Left ventricle myocardium inferior (tissue), 1 donor: ENCODE measurements around the gene MACROD2. TPM values are rescaled to one million over a fixed set of nuclear protein-coding genes. Genes with fewer than 3 reads are reported as not detected.

Experiments used
- DNase-seq: peaks from one replicate; pipeline ENCODE4 v3.0.0-alpha.2; 2020
- H3K27ac ChIP-seq: fragments of 200-600 bp; replicated peaks from 2 replicates; pipeline ENCODE4 v1.8.0; 2021
- H3K27me3 ChIP-seq: fragments of 200-600 bp; 2 replicates; pipeline ENCODE4 v1.8.0; 2021; ENCODE audit warnings: low read depth
- H3K36me3 ChIP-seq: fragments of 200-600 bp; 2 replicates; pipeline ENCODE4 v1.8.0; 2021
- H3K4me1 ChIP-seq: fragments of 200-600 bp; 2 replicates; pipeline ENCODE4 v1.8.0; 2021
- H3K4me3 ChIP-seq: fragments of 200-600 bp; 2 replicates; pipeline ENCODE4 v1.8.0; 2021; ENCODE audit warnings: mild to moderate bottlenecking, moderate library complexity
- H3K9me3 ChIP-seq: fragments of 200-600 bp; replicated peaks from 2 replicates; pipeline ENCODE4 v1.8.0; 2021
- CTCF ChIP-seq: fragments of 200-600 bp; IDR thresholded peaks from 2 replicates; pipeline ENCODE4 v1.8.0; 2021; ENCODE audit warnings: antibody characterized with exemption, mild to moderate bottlenecking, borderline replicate concordance
- intact Hi-C: fragments of 100-400 bp; cut with micrococcal nuclease; formaldehyde crosslinking; loops from one replicate; pipeline ENCODE4 v1.11.0; 2022
- total RNA-seq: library from RNA; stranded (reverse); fragmentation: NEBNext Ultra II Directional; extraction: Animal tissue kit (Norgen Biotek cat#: 25700); gene quantifications from one replicate; pipeline ENCODE4 v1.2.1, GENCODE V29; 2021
- donor health status: DM: no; HTN: yes; CAD: no; lungs with severe emphysema.

The MACROD2 gene
- total RNA-seq, 1 donor from 2014 or later: 3.6 TPM

- no peak for DNase-seq
- no peaks in the 10 kb centered on the region for H3K36me3 ChIP-seq
- H3K27me3 ChIP-seq: no peaks in the 10 kb centered on the region
- H3K4me1 ChIP-seq: no peaks in the 10 kb centered on the region
- TF ChIP-seq CTCF: no peak
- no peaks in the 10 kb centered on the region for H3K9me3 ChIP-seq
- H3K27ac ChIP-seq: no peak overlapping the region
- H3K4me3 ChIP-seq: no peak overlapping the region
- intact Hi-C loops: no loop called here
These were observed 886.2 kb downstream of the MACROD2 start for GRCh38 chr20:14881518-14881917.

- Histone ChIP-seq H3K36me3 (no peaks in the 10 kb centered on the region), H3K9me3 (no peaks in the 10 kb centered on the region), H3K27ac (no peak overlapping the region), H3K4me3 (no peak overlapping the region), H3K27me3 (no peaks in the 10 kb centered on the region), H3K4me1 (no peaks in the 10 kb centered on the region)
- intact Hi-C loops: no loop called here
- DNase-seq: no peak
- no peak for TF ChIP-seq CTCF
These were observed 886.8 kb downstream of the MACROD2 start for GRCh38 chr20:14882157-14882556.

GRCh38 chr20:14882846-14883245 lies 887.5 kb downstream of the MACROD2 start:
- H3K36me3 ChIP-seq: no peaks in the 10 kb centered on the region
- no peaks in the 10 kb centered on the region for H3K27me3 ChIP-seq
- no peak for TF ChIP-seq CTCF
- intact Hi-C loops: no loop called here
- no peaks in the 10 kb centered on the region for H3K4me1 ChIP-seq
- H3K27ac ChIP-seq: no peak overlapping the region
- no peak overlapping the region for H3K4me3 ChIP-seq
- DNase-seq: no peak
- no peaks in the 10 kb centered on the region for H3K9me3 ChIP-seq

GRCh38 chr20:14883324-14883723 lies 888.0 kb downstream of the MACROD2 start:
- H3K27me3 ChIP-seq: no peaks in the 10 kb centered on the region
- H3K27ac ChIP-seq: no peak overlapping the region
- TF ChIP-seq CTCF: no peak
- no peaks in the 10 kb centered on the region for H3K36me3 ChIP-seq
- no peaks in the 10 kb centered on the region for H3K4me1 ChIP-seq
- H3K9me3 ChIP-seq: no peaks in the 10 kb centered on the region
- intact Hi-C loops: no loop called here
- H3K4me3 ChIP-seq: no peak overlapping the region
- DNase-seq: no peak

- H3K27ac ChIP-seq: no peak overlapping the region
- no peak for DNase-seq
- intact Hi-C loops: no loop called here
- H3K4me3 ChIP-seq: no peak overlapping the region
- no peaks in the 10 kb centered on the region for H3K4me1 ChIP-seq
- H3K36me3 ChIP-seq: no peaks in the 10 kb centered on the region
- no peaks in the 10 kb centered on the region for H3K9me3 ChIP-seq
- no peaks in the 10 kb centered on the region for H3K27me3 ChIP-seq
- TF ChIP-seq CTCF: no peak
These were observed 890.3 kb downstream of the MACROD2 start for GRCh38 chr20:14885661-14886060.

GRCh38 chr20:14888134-14888533 lies 892.8 kb downstream of the MACROD2 start:
- Histone ChIP-seq H3K27me3 (no peaks in the 10 kb centered on the region), H3K27ac (no peak overlapping the region), H3K36me3 (no peaks in the 10 kb centered on the region), H3K9me3 (no peaks in the 10 kb centered on the region), H3K4me1 (no peaks in the 10 kb centered on the region), H3K4me3 (no peak overlapping the region)
- no peak for TF ChIP-seq CTCF
- no peak for DNase-seq
- intact Hi-C loops: no loop called here
